HL-60 (cell line): ENCODE measurements around the gene RAB21.

Experiments used
- DNase-seq, 2 experiments: peaks; one replicate each; pipeline ENCODE4 v3.0.0-alpha.2; 2010 to 2020; ENCODE audit warnings: low read depth in 1 of 2, low spot score in 1 of 2
- H3K27ac ChIP-seq: fragments of 250-450 bp; sonication (Bioruptor Pico); replicated peaks from 2 replicates; pipeline ENCODE4 v1.5.1; 2020; ENCODE audit warnings: mild to moderate bottlenecking, moderate library complexity
- H3K27me3 ChIP-seq: fragments of 250-450 bp; sonication (Bioruptor Pico); 2 replicates; pipeline ENCODE4 v1.5.1; 2021; ENCODE audit warnings: mild to moderate bottlenecking, moderate library complexity; ENCODE audit not compliant: insufficient read depth, poor library complexity, severe bottlenecking
- H3K4me3 ChIP-seq: replicated peaks from 2 replicates; pipeline ENCODE4 v1.5.1; 2011; ENCODE audit warnings: mild to moderate bottlenecking, control low read depth, low read length; ENCODE audit not compliant: insufficient read depth
- CTCF ChIP-seq: IDR thresholded peaks from one replicate; pipeline ENCODE4 v1.5.1; 2011; ENCODE audit warnings: low read length, control low read depth, inconsistent platforms; ENCODE audit not compliant: insufficient read depth
- GABPA ChIP-seq: IDR thresholded peaks from 2 replicates; pipeline ENCODE4 v1.6.1; 2012; ENCODE audit warnings: low read depth
- POLR2AphosphoS5 ChIP-seq: IDR thresholded peaks from 2 replicates; pipeline ENCODE4 v1.6.1; 2012; ENCODE audit warnings: low read depth
- REST ChIP-seq: IDR thresholded peaks from 2 replicates; pipeline ENCODE4 v1.6.1; 2012; ENCODE audit warnings: low read depth; ENCODE audit not compliant: insufficient replicate concordance
- SPI1 ChIP-seq: IDR thresholded peaks from 2 replicates; pipeline ENCODE4 v1.6.1; 2012; ENCODE audit warnings: low read depth, mild to moderate bottlenecking, borderline replicate concordance

The RAB21 gene

DNA sequence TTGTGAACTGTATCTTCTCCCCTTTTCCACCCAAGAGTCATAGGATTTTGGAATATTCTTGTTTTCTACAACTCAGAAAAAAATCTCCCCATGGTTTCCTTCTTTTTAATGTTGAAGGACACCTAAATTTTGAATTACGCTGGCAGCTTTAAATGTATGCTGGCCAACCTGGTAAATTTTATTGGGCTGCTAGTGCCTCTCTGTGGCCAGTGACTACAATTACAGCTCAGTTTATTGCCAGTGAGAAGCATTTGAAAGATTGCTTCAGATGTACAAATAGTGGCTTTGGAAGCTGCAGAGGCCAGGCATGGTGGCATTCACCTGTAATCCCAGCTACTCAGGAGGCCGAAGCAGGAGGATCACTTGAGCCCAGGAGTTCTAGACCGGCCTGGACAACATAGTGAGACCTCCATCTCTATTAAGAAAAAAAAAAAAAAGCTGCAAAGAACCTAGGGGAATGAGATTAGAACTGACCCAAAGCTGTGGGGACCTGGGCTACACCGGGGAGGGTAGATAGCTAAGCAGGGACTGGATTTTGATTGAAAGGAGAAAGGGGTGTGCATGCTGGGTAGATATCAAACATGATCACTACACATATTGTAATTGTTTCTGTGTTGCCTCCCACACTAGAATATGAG is 7.6 kb upstream of the RAB21 start:
- Histone ChIP-seq H3K27ac (no peak overlapping the region), H3K4me3 (no peak overlapping the region), H3K27me3 (no peaks in the 10 kb centered on the region)
- peak in 1 of 2 experiments; percentile 48 for DNase-seq
- TF ChIP-seq REST (no peak), GABPA (no peak), SPI1 (no peak), CTCF (peak; percentile 40)

- TF ChIP-seq GABPA, result no peak
- no peak for TF ChIP-seq CTCF
- no peak for TF ChIP-seq REST
- TF ChIP-seq POLR2AphosphoS5, result no peak
- TF ChIP-seq SPI1, result no peak
- Histone ChIP-seq H3K27ac (no peak overlapping the region), H3K4me3 (no peak overlapping the region), H3K27me3 (no peaks in the 10 kb centered on the region)
- DNase-seq, result no peak
These were observed 6.4 kb upstream of the RAB21 start for GRCh38 chr12:71748081-71748850.

DNA sequence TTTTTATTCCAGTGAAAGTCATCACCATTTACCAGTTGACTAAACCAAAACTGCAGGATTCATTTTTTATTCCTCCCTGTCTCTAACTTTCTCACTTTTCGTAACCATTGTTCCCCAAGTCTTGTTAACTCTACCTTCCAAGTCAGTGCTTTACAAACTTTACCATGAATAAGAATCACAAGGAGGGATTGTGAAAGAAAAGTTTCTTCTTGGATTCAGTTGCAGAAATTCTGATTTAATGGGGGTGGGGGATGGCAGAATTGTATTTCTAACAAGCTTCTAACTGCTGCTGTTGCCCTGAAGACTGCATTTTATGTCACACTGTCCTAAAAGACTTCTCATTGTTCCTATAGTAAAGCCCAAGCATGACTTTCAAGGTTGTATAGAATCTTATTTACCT is 5.0 kb upstream of the RAB21 start:
- Histone ChIP-seq H3K4me3 (no peak overlapping the region), H3K27me3 (no peaks in the 10 kb centered on the region), H3K27ac (no peak overlapping the region)
- peak in 1 of 2 experiments; percentile 18 for DNase-seq
- TF ChIP-seq GABPA (no peak), REST (no peak), CTCF (no peak), POLR2AphosphoS5 (no peak), SPI1 (no peak)
